Stimulated activated CD8-positive, alpha-beta memory T cell treated with anti-CD3 and anti-CD28 coated beads, Interleukin-2, amount 100 ng/mL, for 1 hour (primary cell): ENCODE measurements around the gene NFIC.
"Not testable (repeated sequence)": the region's sequence is repeated elsewhere in the genome, so short reads cannot be mapped to it uniquely, and the experiment has no call there.

Experiments
- DNase-seq, 2 donors: peaks; one replicate each; pipeline ENCODE4 v3.0.0-alpha.2; 2020; ENCODE audit warnings: low read depth in 2 of 2

Gene NFIC

DNA sequence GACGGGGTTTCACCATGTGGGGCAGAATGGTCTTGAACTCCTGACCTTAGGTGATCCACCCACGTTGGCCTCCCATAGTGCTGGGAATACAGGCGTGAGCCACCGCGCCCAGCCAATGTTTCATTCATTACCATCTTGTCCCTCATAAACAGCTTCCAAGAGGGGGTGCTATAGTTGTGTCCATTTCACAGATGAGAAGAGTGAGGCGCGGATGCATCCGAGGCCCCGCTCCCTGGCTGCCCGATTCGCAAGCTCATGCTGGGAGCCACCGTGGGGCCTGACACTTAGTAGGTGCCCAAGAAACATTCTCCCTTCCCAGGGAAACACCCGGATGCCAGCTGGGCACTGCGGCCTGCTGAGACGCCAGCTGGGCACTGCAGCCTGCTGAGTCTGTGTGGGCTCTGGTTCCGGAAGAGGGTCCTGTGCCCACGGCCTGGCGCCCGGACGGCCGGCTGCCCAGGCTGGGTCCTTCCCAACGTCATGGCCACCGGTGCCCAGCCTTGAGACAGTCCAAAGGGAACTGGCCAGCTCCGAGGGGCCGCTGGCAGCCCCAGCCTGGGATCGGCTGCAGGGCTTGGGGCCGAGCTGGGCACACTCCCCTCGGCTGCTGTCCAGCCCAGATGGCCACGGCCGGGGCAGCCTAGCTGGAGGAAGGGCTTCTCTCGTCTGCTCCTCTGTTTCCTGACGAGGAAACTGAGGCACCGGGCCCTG lies 54.7 kb downstream of the NFIC start:
- no peak for DNase-seq

DNA sequence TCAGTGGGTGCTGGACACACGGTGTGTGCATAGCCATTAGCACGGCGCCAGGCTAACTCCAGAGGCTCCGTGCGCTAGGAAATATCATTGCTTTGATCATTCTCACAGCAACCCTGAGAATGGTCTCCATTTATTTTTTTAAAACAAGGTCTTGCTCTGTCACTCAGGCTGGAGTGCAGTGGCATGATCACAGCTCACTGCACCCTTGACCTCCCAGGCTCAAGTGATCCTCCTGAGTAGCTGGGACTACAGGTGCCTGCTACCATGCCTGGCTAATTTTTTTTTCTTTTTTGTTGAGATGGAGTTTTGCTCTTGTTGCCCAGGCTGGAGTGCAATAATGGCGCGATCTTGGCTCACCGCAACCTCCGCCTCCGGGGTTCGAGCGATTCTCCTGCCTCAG lies 55.3 kb downstream of the NFIC start:
- DNase-seq = not testable (repeated sequence)

DNA sequence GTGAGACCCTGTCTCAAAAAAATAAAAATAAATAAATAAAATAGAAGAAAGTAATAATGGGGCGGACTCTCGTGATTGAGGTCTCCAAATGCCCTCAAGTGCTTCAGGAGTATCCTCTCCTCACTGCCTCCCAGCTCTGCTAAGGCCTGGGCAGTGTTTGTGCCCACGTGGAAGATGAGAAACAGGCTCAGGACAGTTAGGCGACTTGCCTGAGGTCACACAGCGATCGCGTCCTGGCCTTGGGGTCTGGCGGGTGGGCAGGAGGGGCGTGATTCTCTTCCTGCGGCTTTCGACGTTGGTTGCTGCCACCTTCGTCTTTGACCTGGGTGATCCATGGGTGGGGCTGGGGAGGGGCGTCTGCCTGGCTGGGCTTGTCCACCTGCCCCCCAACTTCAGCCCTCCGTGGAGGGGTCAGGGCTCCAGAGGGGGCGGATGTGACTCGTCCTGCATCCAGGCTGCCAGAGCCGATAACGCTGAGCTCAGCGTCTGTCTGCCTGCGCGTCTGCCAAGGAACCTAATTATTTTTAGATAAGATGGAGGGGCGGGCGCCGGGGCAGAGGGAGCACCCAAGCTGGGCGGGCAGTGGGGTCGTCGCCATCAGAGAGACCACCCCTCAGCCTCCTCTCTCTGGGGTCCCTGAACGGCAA lies 56.9 kb downstream of the NFIC start:
- DNase-seq = no peak

DNA sequence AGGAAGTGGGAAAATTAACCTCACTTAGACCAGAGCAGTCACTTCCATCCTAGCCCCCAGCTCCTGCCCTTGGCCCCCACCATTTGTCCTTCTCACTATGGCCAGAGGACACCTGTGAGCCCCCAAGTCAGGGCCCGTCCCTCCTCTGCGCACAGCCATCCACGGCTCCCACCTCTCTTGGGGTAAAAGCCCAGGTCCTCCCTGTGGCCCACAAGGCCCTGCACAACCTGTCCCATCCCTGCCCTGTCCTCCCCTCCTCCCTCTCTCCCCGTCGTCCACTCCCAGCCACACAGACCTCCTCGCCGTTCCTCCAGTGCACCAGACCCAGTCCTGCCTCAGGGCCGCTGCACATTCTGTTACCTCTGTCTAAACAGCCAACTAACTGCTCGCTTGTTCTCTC lies 60.0 kb downstream of the NFIC start:
- no peak for DNase-seq

DNA sequence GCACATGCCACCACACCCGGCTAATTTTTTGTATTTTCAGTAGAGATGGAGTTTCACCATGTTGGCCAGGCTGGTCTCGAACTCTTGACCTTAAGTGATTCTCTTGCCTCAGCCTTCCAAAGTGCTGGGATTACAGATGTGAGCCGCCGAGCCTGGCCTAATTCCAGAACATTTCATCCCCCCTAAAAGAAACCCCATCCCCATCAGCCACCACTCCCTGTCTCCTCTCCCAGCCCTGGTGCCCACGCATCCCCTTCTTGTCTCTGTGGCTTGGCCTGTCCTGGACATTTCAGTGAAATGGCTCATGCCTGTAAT lies 63.9 kb downstream of the NFIC start:
- not testable (repeated sequence) for DNase-seq

DNA sequence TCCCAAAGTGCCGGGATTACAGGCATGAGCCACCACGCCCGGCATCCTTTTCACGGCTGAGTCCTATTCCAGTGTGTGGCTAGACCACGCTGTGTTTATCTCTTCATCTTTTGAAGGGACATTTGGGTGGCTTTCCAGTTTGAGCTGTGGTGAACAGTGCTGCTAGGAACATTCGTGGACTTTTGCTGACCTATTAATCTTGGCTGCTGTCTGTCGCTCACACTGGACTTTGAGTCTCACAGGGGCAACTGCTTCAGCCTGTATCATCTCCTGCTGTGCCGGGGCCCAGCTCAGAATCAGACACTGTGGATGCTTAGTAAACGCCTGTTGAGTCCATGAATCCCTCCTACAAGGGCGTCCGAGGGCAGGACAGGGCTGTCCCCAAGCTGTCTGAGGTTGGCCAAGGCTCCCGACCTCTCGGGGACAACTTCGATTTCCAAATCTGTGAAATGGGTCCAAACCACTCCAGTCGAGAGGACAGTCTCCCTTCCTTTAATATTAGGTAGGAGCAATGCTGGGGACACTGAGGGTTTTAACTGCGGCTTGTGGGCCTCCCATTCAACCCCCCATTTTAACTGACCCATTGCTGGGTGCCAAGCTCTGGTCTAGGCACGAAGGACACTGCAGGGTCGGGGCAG lies 65.5 kb downstream of the NFIC start:
- DNase-seq = no peak

DNA sequence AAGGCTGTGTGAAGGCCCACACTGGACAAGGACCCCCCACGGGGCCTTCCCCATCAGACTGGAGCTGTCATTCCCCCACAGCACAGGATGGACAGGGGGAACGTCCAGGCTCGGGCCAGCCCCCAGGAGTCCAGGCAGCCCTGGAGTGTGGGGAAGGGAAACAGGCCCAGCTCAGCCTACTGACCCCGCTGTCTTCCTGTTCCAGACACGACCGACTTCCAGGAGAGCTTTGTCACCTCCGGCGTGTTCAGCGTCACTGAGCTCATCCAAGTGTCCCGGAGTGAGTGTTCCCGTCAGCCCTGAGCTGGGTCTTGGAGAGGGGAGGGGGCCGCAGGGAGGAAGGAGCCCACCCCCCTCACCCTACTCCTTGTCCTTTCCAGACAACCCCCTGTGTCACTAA lies 66.9 kb downstream of the NFIC start:
- no peak for DNase-seq

DNA sequence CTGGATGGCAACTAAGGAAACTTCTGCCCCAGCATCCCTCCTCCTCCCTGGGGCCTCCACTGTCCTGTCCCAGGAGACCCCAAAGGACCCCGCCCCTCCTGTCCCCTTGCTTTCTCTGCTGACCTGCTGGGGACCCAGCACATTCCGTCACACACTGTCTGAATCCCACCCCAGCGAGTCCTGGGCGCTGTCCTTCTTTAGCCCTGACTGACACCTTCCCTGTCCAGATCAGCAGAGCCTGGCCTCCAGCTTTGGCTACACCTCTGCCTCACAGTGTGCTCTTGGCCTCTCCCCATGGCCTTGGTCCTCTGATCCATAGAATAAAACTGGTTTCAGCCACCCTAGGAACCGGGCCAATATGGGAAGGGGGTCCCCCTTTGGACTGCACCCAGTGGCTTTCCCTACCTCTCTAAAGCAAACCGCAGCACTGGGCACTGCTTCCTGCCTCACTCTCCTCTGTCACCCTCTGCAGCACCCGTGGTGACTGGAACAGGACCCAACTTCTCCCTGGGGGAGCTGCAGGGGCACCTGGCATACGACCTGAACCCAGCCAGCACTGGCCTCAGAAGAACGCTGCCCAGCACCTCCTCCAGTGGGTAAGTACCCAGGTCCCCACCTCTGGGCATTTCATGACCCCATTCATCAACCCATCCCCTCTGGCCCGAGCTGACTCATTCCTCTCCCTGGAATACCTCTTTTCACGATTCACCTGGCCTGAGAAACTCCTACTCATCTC lies 67.6 kb downstream of the NFIC start:
- no peak for DNase-seq

DNA sequence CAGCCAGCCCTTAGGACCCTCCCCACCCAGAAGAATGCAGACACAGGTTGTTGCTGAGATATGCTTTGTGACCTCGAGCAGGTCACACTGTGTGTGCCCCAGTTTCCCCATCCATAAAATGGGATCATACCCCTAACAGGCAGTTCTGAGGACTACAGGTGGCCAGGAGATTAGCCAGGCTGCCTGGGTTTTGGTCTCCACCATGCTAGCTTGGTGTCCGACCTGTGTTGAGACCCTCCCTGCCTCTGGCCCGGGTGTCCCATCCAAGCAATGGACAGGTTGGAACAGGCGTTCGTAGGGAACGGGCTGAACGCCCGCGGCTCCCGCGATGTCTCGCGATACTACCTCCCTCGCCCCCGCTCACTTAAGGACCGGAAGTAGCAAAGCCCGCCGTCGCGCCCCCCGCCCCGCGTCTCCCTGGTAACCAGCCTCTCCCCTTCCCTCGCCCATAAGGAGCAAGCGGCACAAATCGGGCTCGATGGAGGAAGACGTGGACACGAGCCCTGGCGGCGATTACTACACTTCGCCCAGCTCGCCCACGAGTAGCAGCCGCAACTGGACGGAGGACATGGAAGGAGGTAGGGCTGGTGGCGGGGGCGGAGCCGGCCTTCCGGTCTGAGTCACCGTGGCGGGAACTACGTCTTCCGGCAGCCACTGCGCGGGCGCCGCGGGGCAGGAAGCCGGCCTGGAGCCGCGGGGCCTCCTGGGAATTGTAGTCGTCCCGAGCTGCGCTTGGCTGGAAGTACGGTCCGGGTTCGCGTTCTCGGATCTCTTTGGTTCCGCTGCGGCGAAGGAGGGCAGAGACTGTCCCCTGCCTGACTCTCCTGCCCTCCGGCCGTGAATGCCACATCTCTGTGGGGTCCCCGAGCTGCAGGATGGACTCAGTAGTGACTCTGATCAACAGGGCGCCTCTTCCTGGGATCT lies 68.5 kb downstream of the NFIC start:
- DNase-seq = peak; percentile 89 to 90

DNA sequence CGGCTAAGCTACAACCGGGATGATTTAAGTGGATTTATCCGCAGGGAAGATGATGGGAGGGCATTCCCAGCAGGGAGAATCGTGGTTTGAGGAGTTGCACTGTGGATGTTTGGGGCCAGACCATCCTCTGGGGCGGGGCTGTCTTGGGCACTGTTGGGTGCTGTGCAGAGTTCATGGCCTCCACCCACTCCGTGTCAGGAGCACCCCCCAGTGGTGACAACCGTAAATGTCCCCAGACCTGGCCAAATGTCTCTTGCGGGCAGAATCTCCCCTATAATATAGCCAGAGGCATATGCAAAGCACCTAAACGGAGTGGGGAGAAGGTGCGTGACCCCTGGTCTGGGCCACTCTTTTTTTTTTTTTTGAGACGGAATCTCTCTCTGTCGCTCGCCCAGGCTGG lies 73.7 kb downstream of the NFIC start:
- DNase-seq = peak; percentile 29 to 31

DNA sequence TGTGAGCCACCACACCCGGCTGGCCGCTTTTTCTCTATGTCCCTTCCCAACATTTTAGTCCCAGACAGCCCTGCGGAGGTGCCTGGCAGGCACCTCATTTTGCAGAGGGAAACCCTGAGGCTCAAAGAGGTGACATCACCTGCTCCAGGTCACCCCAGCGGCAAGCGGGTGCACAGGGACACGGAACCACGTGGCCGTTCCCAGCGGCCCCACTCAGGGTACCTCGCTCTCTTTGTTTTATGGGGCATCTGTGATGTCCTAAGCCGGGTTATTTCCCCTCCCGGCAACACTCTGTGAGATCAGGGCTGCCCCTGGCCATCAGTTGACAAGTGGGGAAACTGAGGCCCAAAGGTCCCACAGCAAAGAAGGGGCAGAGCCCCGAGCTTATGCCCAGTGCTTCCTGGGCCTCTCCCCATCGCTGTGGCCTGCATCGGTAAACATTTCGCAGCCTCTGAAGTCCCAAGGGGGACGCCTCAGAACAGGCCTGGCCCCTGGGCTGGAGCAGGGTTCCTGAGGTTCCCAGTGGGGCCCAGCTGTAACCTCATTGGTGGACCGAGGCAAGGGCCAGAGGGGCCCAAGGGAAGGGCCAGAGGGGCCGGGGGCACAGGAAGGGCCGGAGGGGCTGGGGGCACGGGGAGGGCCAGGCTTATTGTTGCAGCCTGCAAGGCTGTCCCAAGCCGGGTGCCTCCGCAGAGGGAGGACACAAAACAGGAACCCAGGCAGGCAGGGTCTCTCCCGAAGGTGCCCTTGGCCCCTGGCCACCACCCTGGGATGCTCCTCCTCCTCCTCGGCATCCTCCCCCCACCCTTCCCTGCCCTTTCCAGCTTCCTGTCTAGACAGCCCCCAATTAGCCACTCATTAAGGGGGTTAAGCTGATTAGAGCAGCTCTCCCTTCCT lies 75.0 kb downstream of the NFIC start:
- no peak for DNase-seq

DNA sequence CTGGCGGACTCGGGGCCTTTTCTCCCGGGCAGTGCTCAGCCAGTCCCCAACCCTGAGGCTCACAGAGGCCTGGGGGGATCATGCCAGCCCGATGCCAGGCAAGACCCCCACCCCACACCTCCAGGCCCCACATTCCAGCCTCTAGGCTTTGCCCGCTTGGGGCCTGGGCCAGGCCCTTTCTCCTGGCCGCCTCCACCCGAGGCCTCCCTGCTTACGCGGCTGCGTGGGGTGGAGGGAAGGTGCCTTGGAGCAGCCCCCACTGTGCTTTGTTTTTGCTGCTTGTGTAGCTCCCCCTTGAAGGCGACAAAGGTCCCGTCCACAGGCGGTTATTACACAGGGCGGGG lies 75.6 kb downstream of the NFIC start:
- DNase-seq = no peak

DNA sequence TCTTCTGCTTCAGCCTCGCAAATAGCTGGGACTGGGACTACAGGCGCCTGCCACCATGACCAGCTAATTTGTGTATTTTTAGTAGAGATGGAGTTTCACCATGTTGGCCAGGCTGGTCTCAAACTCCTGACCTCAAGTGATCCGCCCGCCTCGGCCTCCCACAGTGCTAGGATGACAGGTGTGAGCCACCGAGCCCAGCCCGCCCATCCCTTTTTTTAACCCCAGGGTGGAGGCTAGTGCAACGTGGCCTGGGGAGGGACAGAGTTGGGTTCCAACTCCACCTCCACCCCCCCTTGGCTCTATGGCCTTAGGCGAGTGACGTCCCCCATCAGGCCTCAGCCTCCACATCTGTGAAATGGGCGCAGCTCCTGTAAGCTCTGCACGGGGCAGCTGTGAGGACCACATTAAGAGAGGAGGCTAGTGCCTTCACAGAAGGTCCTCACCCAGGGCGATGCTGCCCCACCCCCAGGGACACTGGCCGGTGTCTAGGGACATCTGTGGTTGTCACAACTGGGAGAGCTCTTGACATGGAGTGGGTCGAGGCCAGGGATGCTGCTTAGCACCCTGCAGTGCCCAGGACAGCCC lies 76.2 kb downstream of the NFIC start:
- DNase-seq = no peak

DNA sequence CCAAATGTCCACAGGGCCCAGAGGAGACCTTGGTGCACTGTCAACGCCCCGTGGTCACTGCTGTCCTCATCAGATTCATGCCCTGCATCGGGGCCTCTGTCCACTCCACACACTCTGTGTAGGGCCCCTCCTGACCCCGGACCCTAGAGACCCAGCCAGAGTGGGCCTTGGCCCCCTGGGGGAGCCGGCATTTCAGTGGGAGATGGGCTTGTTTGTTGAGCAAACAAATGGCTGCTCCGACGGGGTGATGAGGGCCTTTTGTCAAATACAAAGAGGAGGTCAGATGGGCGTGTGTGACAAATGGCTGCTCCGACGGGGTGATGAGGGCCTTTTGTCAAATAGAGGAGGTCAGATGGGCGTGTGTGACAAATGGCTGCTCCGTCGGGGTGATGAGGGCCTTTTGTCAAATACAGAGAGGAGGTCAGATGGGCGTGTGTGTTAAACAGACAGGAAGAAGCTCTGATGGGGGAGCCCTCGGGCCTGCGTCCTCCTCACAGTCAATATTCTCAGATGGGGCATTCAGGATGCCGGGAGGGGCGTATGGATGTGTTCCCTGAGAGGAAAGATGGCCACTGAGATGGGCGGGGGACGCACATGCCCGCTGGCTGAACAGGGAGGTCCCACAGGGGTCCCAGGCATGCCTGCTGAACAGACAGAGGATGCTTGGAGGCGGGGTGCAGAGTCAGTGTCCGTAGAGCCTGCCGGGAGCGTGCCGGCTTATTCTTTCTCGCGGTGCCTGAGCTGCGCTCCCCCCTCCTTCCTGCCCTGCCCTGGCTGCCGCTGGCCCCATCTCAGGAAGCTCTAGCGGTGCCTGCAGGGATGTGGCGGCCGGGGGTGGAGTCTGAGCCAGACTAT lies 77.7 kb downstream of the NFIC start:
- no peak for DNase-seq

DNA sequence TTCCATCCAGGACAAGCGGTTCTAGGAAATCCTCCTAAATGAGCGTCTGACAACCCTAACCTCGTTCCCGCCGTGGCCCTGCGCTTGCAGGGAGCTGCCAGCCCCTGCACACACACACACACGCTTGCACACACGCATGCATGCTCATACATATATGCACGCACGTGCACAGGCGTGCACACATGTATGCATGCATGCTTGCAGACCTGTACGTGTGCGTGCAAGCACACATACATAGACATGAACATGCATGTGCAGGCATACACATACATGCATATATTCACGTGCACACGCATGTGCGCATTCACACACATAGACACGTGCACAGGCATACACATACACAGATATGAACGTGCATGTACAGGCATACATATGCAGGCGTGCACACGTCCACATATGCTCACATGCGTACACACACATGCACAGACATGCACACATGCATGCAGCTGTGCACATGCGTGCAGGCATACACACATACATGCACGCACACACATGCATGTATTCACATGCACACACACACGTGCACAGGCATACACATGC lies 78.4 kb downstream of the NFIC start:
- DNase-seq = no peak

DNA sequence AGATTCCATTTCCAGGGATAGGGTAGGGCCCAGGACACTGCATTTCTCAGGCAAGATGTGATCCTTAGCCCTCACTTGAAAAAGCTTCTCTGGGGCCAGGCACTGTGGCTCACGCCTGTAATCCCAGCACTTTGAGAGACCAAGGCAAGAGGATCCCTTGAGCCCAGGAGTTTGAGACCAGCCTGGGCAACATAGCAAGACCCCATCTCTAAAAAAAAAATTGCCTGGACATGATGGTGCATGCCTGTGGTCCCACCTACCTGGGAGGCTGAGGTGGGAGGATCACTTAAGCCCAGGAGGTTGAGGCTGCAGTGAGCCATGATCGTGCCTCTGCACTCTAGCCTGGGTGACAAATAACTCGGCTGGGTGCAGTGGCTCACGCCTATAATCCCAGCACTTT lies 80.3 kb downstream of the NFIC start:
- not testable (repeated sequence) for DNase-seq

DNA sequence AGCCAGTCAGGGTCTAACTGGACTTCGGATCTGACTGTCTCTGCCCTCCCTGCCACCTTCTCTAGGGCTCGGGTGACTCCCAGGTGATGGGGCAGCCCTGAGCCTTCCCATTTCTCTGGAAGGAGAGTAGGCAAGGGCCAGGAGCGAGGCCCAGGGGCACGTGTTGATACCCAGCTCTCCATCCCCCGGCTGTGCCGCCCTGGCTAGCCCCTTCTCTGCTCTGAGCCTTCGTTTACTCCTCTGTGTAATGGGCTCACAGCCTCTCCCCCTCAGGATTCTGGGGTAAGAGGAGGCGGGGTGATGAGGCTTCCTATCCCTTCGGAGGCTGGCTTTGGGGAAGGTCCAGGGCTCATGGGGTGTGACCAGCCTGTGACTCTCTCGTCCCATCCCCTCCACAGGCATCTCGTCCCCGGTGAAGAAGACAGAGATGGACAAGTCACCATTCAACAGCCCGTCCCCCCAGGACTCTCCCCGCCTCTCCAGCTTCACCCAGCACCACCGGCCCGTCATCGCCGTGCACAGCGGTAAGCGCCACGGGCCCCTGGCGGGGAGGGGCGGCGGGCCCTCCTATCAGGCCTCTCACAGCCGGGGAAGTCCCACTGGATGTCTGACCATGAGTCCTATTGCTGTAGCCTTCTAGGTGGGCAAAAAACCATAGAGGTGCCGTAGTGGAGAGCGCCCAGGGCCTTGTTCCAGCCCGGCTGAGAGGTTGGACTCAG lies 82.4 kb downstream of the NFIC start:
- no peak for DNase-seq

DNA sequence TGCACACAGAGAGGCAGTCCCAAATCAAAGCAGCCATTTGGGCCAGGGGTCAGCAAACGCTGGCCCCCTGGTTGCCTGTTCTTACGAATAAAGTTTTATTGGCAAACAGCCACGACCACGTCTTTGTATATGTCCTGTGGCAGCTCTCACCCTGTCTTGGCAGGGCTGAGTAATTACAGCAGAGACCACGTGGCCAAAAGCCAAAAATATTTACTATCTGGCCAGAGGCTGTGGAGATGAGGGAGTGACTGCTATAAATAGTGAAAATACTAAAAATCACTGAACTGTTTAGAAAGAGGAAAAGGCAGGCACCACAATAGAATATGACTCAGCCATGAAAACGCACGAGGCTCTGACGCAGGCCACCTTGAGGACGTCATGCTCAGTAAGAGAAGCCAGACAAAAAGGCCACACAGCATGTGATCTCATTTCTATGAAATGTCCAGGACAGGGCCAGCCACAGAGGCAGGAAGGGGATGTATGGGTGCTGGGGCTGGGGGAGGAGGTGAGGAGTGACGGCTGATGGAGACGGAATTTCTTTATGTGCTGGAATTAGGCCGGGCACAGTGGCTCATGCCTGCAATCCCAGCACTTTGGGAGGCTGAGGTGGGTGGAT lies 84.5 kb downstream of the NFIC start:
- no peak for DNase-seq
